Measurements from ENCODE around the gene KCNMA1.

Gene KCNMA1

GRCh38 chr10:77313066-77313750 is 324.4 kb downstream of the KCNMA1 start:
- no peak for DNase-seq

- no peak for DNase-seq
Observed at GRCh38 chr10:77311186-77311585, 326.4 kb downstream of the KCNMA1 start.

- no peak for DNase-seq
Observed at GRCh38 chr10:77310288-77310840, 327.2 kb downstream of the KCNMA1 start.

- no peak for DNase-seq
Observed at GRCh38 chr10:77309509-77309908, 328.1 kb downstream of the KCNMA1 start.

- DNase-seq, result no peak
Observed at GRCh38 chr10:77309092-77309491, 328.5 kb downstream of the KCNMA1 start.

- DNase-seq, result no peak
Observed at GRCh38 chr10:77308084-77308732, 329.4 kb downstream of the KCNMA1 start.

GRCh38 chr10:77306666-77307065 is 330.9 kb downstream of the KCNMA1 start:
- no peak for DNase-seq

GRCh38 chr10:77305650-77306632 is 331.7 kb downstream of the KCNMA1 start:
- DNase-seq, result no peak

- no peak for DNase-seq
Observed at GRCh38 chr10:77304192-77304591, 333.4 kb downstream of the KCNMA1 start.

- DNase-seq, result no peak
Observed at GRCh38 chr10:77301305-77301730, 336.3 kb downstream of the KCNMA1 start.

GRCh38 chr10:77300682-77301302 is 336.8 kb downstream of the KCNMA1 start:
- DNase-seq, result no peak

GRCh38 chr10:77299320-77299719 is 338.3 kb downstream of the KCNMA1 start:
- no peak for DNase-seq

GRCh38 chr10:77297393-77297739 is 340.2 kb downstream of the KCNMA1 start:
- DNase-seq, result no peak

- DNase-seq, result no peak
Observed at GRCh38 chr10:77296534-77297392, 340.8 kb downstream of the KCNMA1 start.

GRCh38 chr10:77293773-77294172 is 343.8 kb downstream of the KCNMA1 start:
- DNase-seq, result no peak

GRCh38 chr10:77293347-77293746 is 344.3 kb downstream of the KCNMA1 start:
- no peak for DNase-seq

- DNase-seq, result no peak
Observed at GRCh38 chr10:77291596-77292505, 345.8 kb downstream of the KCNMA1 start.

GRCh38 chr10:77290528-77291155 is 347.0 kb downstream of the KCNMA1 start:
- no peak for DNase-seq

- DNase-seq, result no peak
Observed at GRCh38 chr10:77289790-77290189, 347.8 kb downstream of the KCNMA1 start.

- no peak for DNase-seq
Observed at GRCh38 chr10:77289027-77289501, 348.5 kb downstream of the KCNMA1 start.

Data from NCI-H1092 treated with DMSO at 0.1 percent for 48 hours (cell line).